ENCODE data around the gene MN1. TPM values are rescaled to one million over a fixed set of nuclear protein-coding genes. Genes with fewer than 3 reads are reported as not detected.
A peak's percentile ranks its signal among the peaks of the same experiment; 100 is the strongest.

MN1 gene
- total and polyA plus RNA-seq, 2 experiments from 2014 or later, result 7.8 to 45.8 TPM

DNA sequence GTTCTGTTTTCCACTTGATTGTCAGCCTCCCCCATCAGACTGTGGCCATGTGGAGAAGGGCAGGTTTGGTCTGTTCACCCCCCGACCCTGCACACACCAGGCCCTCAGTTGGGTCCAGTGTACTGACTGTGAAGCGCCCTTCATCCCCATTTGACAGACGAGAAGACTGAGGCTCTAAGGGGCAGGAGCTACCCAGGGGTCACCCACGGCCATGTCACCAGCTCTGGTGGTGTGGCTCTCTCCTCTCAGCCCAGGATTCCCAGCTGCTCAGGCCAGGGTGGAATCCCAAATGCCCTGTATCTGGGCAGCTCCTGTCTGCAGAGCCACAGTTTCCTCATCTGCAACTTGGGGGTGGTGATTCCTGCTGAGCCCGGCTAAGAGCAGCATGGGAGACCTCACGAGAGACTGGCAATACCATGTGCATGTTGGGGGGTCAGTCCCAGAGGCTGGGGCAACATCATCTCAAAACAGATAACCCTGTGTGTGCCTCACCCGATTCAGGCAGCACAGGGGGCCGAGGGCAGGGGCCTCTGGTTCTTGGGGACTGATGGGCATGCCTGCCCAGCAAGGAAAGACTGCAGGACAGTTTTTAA, 46.6 kb downstream of the MN1 start:
- TF ChIP-seq, protein P1, sequence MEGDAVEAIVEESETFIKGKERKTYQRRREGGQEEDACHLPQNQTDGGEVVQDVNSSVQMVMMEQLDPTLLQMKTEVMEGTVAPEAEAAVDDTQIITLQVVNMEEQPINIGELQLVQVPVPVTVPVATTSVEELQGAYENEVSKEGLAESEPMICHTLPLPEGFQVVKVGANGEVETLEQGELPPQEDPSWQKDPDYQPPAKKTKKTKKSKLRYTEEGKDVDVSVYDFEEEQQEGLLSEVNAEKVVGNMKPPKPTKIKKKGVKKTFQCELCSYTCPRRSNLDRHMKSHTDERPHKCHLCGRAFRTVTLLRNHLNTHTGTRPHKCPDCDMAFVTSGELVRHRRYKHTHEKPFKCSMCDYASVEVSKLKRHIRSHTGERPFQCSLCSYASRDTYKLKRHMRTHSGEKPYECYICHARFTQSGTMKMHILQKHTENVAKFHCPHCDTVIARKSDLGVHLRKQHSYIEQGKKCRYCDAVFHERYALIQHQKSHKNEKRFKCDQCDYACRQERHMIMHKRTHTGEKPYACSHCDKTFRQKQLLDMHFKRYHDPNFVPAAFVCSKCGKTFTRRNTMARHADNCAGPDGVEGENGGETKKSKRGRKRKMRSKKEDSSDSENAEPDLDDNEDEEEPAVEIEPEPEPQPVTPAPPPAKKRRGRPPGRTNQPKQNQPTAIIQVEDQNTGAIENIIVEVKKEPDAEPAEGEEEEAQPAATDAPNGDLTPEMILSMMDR (IDR thresholded peaks at IDR 0.05; ENCODE audit: low read depth, low read length), result no peak
- H3K4me1 ChIP-seq (ENCODE audit: low read depth), result peaks cover 9% of the 10 kb centered on the region
- H3K4me3 ChIP-seq, result no peak overlapping the region
- H3K9me3 ChIP-seq (ENCODE audit: low read depth), result no peaks in the 10 kb centered on the region
- H3K36me3 ChIP-seq, result no peaks in the 10 kb centered on the region
- no peaks in the 10 kb centered on the region for H3K27me3 ChIP-seq
- no peak for DNase-seq (ENCODE audit: low read depth in 1 of 2, low spot score in 1 of 2)
- H3K27ac ChIP-seq, result no peak overlapping the region

DNA sequence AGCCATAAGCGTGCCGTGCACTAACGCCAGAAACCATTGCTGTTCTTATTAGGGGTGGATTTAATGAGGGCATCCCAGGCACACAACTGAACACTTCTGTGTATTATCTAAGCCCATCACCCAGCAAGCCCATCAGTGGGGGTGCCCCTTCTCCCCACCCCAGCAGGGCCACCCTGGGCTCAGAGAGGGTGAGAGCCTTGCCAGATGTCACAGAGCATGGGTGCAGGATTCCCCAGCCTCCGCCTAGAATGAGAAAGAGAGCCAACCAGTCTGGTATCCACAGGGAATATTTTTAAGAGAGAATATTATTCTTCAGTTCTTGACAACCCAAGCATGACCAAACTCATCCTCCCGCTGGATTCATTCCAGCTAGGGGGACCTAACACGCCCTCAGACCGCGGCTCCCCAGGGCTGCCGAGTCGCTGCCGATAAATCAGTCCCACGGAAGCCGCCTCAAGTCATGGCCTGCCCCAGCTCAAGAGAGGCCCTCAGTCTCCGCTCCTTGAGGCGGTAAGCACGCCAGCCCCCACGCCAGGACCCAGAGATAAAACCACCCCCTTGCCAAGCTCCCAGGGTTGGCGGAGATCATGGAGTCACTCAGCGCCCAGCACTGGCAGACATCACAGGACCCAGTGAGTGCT, 47.2 kb downstream of the MN1 start:
- H3K9me3 ChIP-seq (ENCODE audit: low read depth), result no peaks in the 10 kb centered on the region
- no peaks in the 10 kb centered on the region for H3K36me3 ChIP-seq
- no peak overlapping the region for H3K4me3 ChIP-seq
- H3K27me3 ChIP-seq, result no peaks in the 10 kb centered on the region
- DNase-seq (ENCODE audit: low read depth in 1 of 2, low spot score in 1 of 2), result peak in 1 of 2 donors; percentile 38
- TF ChIP-seq, protein P1 (IDR thresholded peaks at IDR 0.05; ENCODE audit: low read depth, low read length), result no peak
- peaks cover 13% of the 10 kb centered on the region for H3K4me1 ChIP-seq (ENCODE audit: low read depth)
- H3K27ac ChIP-seq, result no peak overlapping the region

DNA sequence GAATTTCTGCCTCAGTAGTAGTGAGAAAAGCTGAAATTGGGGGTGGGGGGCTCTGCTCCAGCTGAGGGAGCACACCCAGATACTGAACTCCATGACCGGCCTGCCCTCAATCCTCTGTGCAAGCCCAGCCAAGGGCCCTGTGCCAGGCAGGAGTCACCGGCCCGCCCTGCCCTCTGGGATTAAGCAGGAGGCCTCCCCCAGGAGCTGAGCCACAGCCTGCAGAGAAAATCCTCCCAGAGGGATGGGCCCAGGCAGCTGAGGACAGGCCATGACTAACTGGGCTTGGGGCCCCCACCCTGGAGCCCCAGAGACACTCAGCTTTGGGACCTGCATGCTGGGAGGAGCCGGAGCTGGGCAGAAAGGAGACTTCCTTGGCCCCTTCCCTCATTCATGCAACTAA, 48.8 kb downstream of the MN1 start:
- TF ChIP-seq, protein P1 (IDR thresholded peaks at IDR 0.05; ENCODE audit: low read depth, low read length), result no peak
- H3K27me3 ChIP-seq, result no peaks in the 10 kb centered on the region

DNA sequence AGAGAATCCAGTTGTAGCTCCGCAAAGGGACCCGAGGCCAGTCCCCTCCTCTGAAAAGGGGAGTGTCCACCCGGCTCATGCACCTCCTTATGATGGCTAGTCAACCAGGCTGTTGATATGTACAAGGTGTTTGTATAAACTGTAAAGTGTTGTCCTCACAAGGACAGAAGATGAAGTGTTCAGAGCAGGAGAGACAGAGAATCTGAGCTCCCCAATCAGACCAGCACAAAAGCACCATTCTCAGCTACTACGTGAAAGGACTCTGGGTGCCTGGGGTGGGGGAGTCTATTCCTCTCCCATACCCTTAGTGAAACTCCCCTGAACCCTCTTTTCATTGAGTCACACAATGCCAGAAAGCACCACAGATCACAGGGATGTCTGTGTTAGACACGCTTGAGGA, 49.4 kb downstream of the MN1 start:
- H3K27ac ChIP-seq, result no peak overlapping the region
- H3K4me3 ChIP-seq, result no peak overlapping the region
- H3K9me3 ChIP-seq (ENCODE audit: low read depth), result no peaks in the 10 kb centered on the region
- DNase-seq (ENCODE audit: low read depth in 1 of 2, low spot score in 1 of 2), result no peak
- H3K4me1 ChIP-seq (ENCODE audit: low read depth), result peaks cover 13% of the 10 kb centered on the region
- no peaks in the 10 kb centered on the region for H3K36me3 ChIP-seq
- H3K27me3 ChIP-seq, result no peaks in the 10 kb centered on the region
- TF ChIP-seq, protein P1 (IDR thresholded peaks at IDR 0.05; ENCODE audit: low read depth, low read length), result no peak

More for the DNA sequence above, 48.8 kb downstream of the MN1 start:
- H3K9me3 ChIP-seq (ENCODE audit: low read depth), result no peaks in the 10 kb centered on the region
- no peak overlapping the region for H3K4me3 ChIP-seq
- peaks cover 13% of the 10 kb centered on the region for H3K4me1 ChIP-seq (ENCODE audit: low read depth)
- H3K36me3 ChIP-seq, result no peaks in the 10 kb centered on the region
- peak in 1 of 2 donors; percentile 45 for DNase-seq (ENCODE audit: low read depth in 1 of 2, low spot score in 1 of 2)
- no peak overlapping the region for H3K27ac ChIP-seq

DNA sequence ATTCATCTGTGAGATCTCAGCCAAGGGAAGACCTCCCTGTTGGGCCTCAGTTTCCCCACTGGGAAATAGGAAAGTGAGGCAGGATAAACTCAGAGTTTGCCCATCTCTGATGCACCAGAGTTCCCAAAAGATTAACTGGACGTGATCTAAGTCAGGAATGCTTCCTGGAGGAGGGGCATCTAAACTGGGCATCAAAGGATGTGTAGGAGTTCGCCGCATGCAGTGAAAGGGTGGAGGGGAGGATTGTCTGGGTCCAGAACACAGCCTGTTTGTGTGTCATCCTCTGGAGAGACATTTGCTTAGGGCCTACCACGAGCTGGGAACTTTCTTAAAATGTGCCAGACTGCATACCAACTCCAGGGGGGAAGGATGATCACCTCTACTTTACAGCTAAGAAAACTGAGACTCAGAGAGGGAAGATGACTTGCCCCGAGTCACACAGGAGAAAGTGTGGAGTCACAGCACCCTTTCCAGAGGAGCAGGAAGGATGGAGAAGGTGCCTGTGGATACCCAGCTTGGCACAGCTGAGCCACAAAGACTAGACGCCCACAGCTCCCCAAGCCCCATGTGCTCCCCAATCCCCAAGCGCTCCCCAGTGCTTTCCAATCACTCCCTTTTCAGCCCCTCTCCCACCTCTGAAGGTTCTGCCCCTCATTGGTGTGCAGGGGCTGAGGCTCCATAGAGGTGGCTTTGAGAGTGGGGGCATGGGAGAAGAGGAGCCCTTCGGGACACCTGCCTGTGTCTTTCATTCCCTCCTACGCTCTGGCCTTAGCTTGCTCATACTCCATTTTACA, 50.1 kb downstream of the MN1 start:
- Histone ChIP-seq H3K9me3 (ENCODE audit: low read depth) (no peaks in the 10 kb centered on the region), H3K4me3 (no peak overlapping the region), H3K27ac (no peak overlapping the region), H3K4me1 (ENCODE audit: low read depth) (peaks cover 13% of the 10 kb centered on the region), H3K36me3 (no peaks in the 10 kb centered on the region), H3K27me3 (no peaks in the 10 kb centered on the region)
- DNase-seq (ENCODE audit: low read depth in 1 of 2, low spot score in 1 of 2), result no peak
- TF ChIP-seq, protein P1 (IDR thresholded peaks at IDR 0.05; ENCODE audit: low read depth, low read length), result no peak
